Adrenal gland (tissue), 5 donors: Measurements from ENCODE around the gene PSMD8.

Experiments used
- CTCF ChIP-seq, 6 experiments: fragments of 450-650 bp in 4 of 6; fragments of 200-600 bp in 2 of 6; sonication (generic) in 1 of 6; IDR thresholded peaks; 1 replicate in 5 of 6; 2 replicates in 1 of 6; pipeline versions ENCODE4 v1.5.1 to v1.8.0; 2016 to 2021; ENCODE audit warnings: antibody characterized with exemption in 6 of 6, mild to moderate bottlenecking in 2 of 6, moderate library complexity in 1 of 6
- POLR2A ChIP-seq, 2 donors: fragments of 450-650 bp; IDR thresholded peaks; one replicate each; pipeline ENCODE4 v1.6.1; 2017; ENCODE audit warnings: antibody characterized with exemption in 2 of 2, mild to moderate bottlenecking in 2 of 2, moderate library complexity in 1 of 2
- donor health status: DM: no; HTN: no; CAD: no.

- no peak for TF ChIP-seq CTCF (IDR thresholded peaks at IDR 0.05)
- no peak for TF ChIP-seq POLR2A (IDR thresholded peaks at IDR 0.05)
Measured at GRCh38 chr19:38346837-38347236, 27.5 kb upstream of the PSMD8 start.
